ENCODE results near the gene SEPTIN1. TPM values are rescaled to one million over a fixed set of nuclear protein-coding genes. Genes with fewer than 3 reads are reported as not detected.

SEPTIN1 gene
- total and polyA plus RNA-seq, 2 of the 13 experiments (the other 11 are each of a cell fraction or from before 2014, with no cell fraction given), result 0.18 to 0.67 TPM

- TF ChIP-seq ZNF281 (CRISPR knock-in tag; IDR thresholded peaks at IDR 0.05; ENCODE audit: borderline replicate concordance), result 0 out of 2 replicates have a peak, but pooled peaks have one; percentile 7
- TF ChIP-seq PHF20 (CRISPR knock-in tag; IDR thresholded peaks at IDR 0.05), result peak; percentile 64; the same call in 1 of the 2 replicates
- TF ChIP-seq CTCF (CRISPR knock-in tag; IDR thresholded peaks at IDR 0.05), result no peak
- 0 out of 2 replicates have a peak, but pooled peaks have one; percentile 10 for TF ChIP-seq SIX4 (CRISPR knock-in tag; IDR thresholded peaks at IDR 0.05)
- TF ChIP-seq HOXD1 (CRISPR knock-in tag; IDR thresholded peaks at IDR 0.05), result no peak
- no peak for TF ChIP-seq MAF1 (CRISPR knock-in tag; IDR thresholded peaks at IDR 0.05; ENCODE audit: borderline replicate concordance)
- no peak for TF ChIP-seq SYNCRIP (IDR thresholded peaks at IDR 0.05; ENCODE audit: insufficient read depth, low read depth, low read length)
- no peak for TF ChIP-seq ATF7-NPFF (CRISPR knock-in tag; IDR thresholded peaks at IDR 0.05; ENCODE audit: low read depth)
- no peak for TF ChIP-seq CREB3 (CRISPR knock-in tag; IDR thresholded peaks at IDR 0.05)
- no peak for TF ChIP-seq ZNF563 (CRISPR knock-in tag; IDR thresholded peaks at IDR 0.05)
- peak; percentile 88 for TF ChIP-seq NR2F2 (IDR thresholded peaks at IDR 0.05; ENCODE audit: borderline replicate concordance, low read depth)
- TF ChIP-seq ZNF280B (CRISPR knock-in tag; IDR thresholded peaks at IDR 0.05; ENCODE audit: borderline replicate concordance), result no peak
- no peak for TF ChIP-seq NFYB (CRISPR knock-in tag; IDR thresholded peaks at IDR 0.05)
- no peak for TF ChIP-seq ZNF468 (CRISPR knock-in tag; IDR thresholded peaks at IDR 0.05)
- TF ChIP-seq ZNF326 (CRISPR knock-in tag; IDR thresholded peaks at IDR 0.05; ENCODE audit: borderline replicate concordance), result no peak
- no peak; the same call in 1 of the 2 replicates for TF ChIP-seq ZNF670 (CRISPR knock-in tag; IDR thresholded peaks at IDR 0.05; ENCODE audit: borderline replicate concordance)
- TF ChIP-seq CHD4 (IDR thresholded peaks at IDR 0.05; ENCODE audit: borderline replicate concordance, low read length), result no peak
- TF ChIP-seq ISL2 (CRISPR knock-in tag; IDR thresholded peaks at IDR 0.05), result no peak
- no peak for TF ChIP-seq MAZ (IDR thresholded peaks at IDR 0.05; ENCODE audit: borderline replicate concordance, low read depth, low read length)
- TF ChIP-seq MAZ (CRISPR knock-in tag; IDR thresholded peaks at IDR 0.05; ENCODE audit: low read depth), result no peak
- no peak for TF ChIP-seq ZC3H4 (CRISPR knock-in tag; IDR thresholded peaks at IDR 0.05; ENCODE audit: borderline replicate concordance)
- no peak for TF ChIP-seq KLF11 (CRISPR knock-in tag; IDR thresholded peaks at IDR 0.05)
- TF ChIP-seq ZNF598 (CRISPR knock-in tag; IDR thresholded peaks at IDR 0.05; ENCODE audit: borderline replicate concordance), result peak; percentile 54; the same call in 1 of the 2 replicates
These were observed 895 bp downstream of the SEPTIN1 start (continued) for GRCh38 chr16:30381291-30382041.
